H9 (cell line): ENCODE measurements around the gene G3BP1. TPM values are rescaled to one million over a fixed set of nuclear protein-coding genes. Genes with fewer than 3 reads are reported as not detected.

ENCODE experiments used
- DNase-seq: peaks from one replicate; pipeline ENCODE4 v3.0.0-alpha.2; 2017
- H2AFZ ChIP-seq: one replicate; pipeline ENCODE4 v1.6.1; 2013; ENCODE audit warnings: mild to moderate bottlenecking, low read length, control low read depth, moderate library complexity
- H2AK5ac ChIP-seq: 2 replicates; pipeline ENCODE4 v1.6.1; 2013; ENCODE audit warnings: low read length, control low read depth, mixed read lengths; ENCODE audit not compliant: insufficient read length
- H2BK120ac ChIP-seq: one replicate; pipeline ENCODE4 v1.6.1; 2013; ENCODE audit warnings: low read depth, mild to moderate bottlenecking, low read length, control low read depth, inconsistent platforms; ENCODE audit not compliant: poor library complexity, severe bottlenecking
- H2BK12ac ChIP-seq: 2 replicates; pipeline ENCODE4 v1.6.1; 2013; ENCODE audit warnings: low read length, control low read depth, mixed read lengths, low read depth; ENCODE audit not compliant: insufficient read length
- H2BK15ac ChIP-seq: 2 replicates; pipeline ENCODE4 v1.6.1; 2013; ENCODE audit warnings: low read depth, low read length, control low read depth
- H2BK20ac ChIP-seq: one replicate; pipeline ENCODE4 v1.6.1; 2013; ENCODE audit warnings: low read depth, mild to moderate bottlenecking, low read length, control low read depth, inconsistent platforms; ENCODE audit not compliant: poor library complexity, severe bottlenecking
- H2BK5ac ChIP-seq: 2 replicates; pipeline ENCODE4 v1.6.1; 2013; ENCODE audit warnings: low read length, control low read depth, mixed read lengths; ENCODE audit not compliant: insufficient read length
- H3K14ac ChIP-seq: 2 replicates; pipeline ENCODE4 v1.6.1; 2013; ENCODE audit warnings: low read length, control low read depth; ENCODE audit not compliant: insufficient read depth
- H3K18ac ChIP-seq: 2 replicates; pipeline ENCODE4 v1.6.1; 2013; ENCODE audit warnings: low read depth, mild to moderate bottlenecking, mixed read lengths, low read length, control low read depth; ENCODE audit not compliant: insufficient read length
- H3K23ac ChIP-seq: 2 replicates; pipeline ENCODE4 v1.6.1; 2013; ENCODE audit warnings: low read length, control low read depth, mixed read lengths, low read depth; ENCODE audit not compliant: insufficient read length
- H3K23me2 ChIP-seq: 2 replicates; pipeline ENCODE4 v1.6.1; 2013; ENCODE audit warnings: low read depth, mild to moderate bottlenecking, mixed read lengths, low read length, control low read depth; ENCODE audit not compliant: insufficient read length, poor library complexity, severe bottlenecking
- H3K27ac ChIP-seq: 2 replicates; pipeline ENCODE4 v1.5.1; 2013; ENCODE audit warnings: low read length, control low read depth, mixed read lengths, low read depth; ENCODE audit not compliant: insufficient read length
- H3K27me3 ChIP-seq: 2 replicates; pipeline ENCODE4 v1.6.1; 2013; ENCODE audit warnings: low read length, control low read depth, inconsistent platforms; ENCODE audit not compliant: insufficient read depth
- H3K4ac ChIP-seq: 2 replicates; pipeline ENCODE4 v1.6.1; 2013; ENCODE audit warnings: low read depth, mild to moderate bottlenecking, control low read depth, inconsistent platforms, low read length, moderate library complexity
- H3K4me1 ChIP-seq: 2 replicates; pipeline ENCODE4 v1.6.1; 2013; ENCODE audit warnings: low read length, control low read depth, inconsistent platforms; ENCODE audit not compliant: insufficient read depth
- H3K4me2 ChIP-seq: 2 replicates; pipeline ENCODE4 v1.6.1; 2013; ENCODE audit warnings: low read length, control low read depth, mixed read lengths; ENCODE audit not compliant: insufficient read length, insufficient read depth
- H3K56ac ChIP-seq: 2 replicates; pipeline ENCODE4 v1.6.1; 2013; ENCODE audit warnings: low read depth, mild to moderate bottlenecking, mixed read lengths, low read length, control low read depth; ENCODE audit not compliant: insufficient read length
- H3K79me1 ChIP-seq: 2 replicates; pipeline ENCODE4 v1.6.1; 2013; ENCODE audit warnings: low read depth, mild to moderate bottlenecking, moderate library complexity, low read length, control low read depth, inconsistent platforms; ENCODE audit not compliant: insufficient read depth, poor library complexity, severe bottlenecking
- H3K79me2 ChIP-seq: 2 replicates; pipeline ENCODE4 v1.6.1; 2013; ENCODE audit warnings: low read length, control low read depth, inconsistent platforms; ENCODE audit not compliant: insufficient read depth
- H3K9ac ChIP-seq: 2 replicates; pipeline ENCODE4 v1.6.1; 2013; ENCODE audit warnings: low read length, control low read depth, mixed read lengths; ENCODE audit not compliant: insufficient read length; ENCODE audit errors: extremely low read depth
- H3K9me3 ChIP-seq: one replicate; pipeline ENCODE4 v1.6.1; 2013; ENCODE audit warnings: low read depth, low read length, inconsistent platforms; ENCODE audit not compliant: control insufficient read depth
- H3T11ph ChIP-seq: one replicate; pipeline ENCODE4 v1.6.1; 2013; ENCODE audit warnings: mild to moderate bottlenecking, low read length, control low read depth, inconsistent platforms
- H4K20me1 ChIP-seq: one replicate; pipeline ENCODE4 v1.6.1; 2013; ENCODE audit not compliant: control insufficient read depth, insufficient read length, insufficient read depth
- H4K5ac ChIP-seq: 2 replicates; pipeline ENCODE4 v1.6.1; 2013; ENCODE audit warnings: low read depth, mild to moderate bottlenecking, mixed read lengths, low read length, control low read depth; ENCODE audit not compliant: insufficient read length
- H4K8ac ChIP-seq: replicated peaks from 2 replicates; pipeline ENCODE4 v1.6.1; 2013; ENCODE audit warnings: low read length, control low read depth, mixed read lengths, low read depth; ENCODE audit not compliant: insufficient read length
- H4K91ac ChIP-seq: 2 replicates; pipeline ENCODE4 v1.6.1; 2013; ENCODE audit warnings: low read depth, mild to moderate bottlenecking, moderate library complexity, mixed read lengths, low read length, control low read depth; ENCODE audit not compliant: insufficient read length
- H3K27ac Mint-ChIP-seq, 3 experiments: 2 replicates in 2 of 3; 3 replicates in 1 of 3; pipeline ENCODE4 v1.8.0; 2020 to 2021; ENCODE audit warnings: mixed read lengths in 3 of 3, mild to moderate bottlenecking in 1 of 3, moderate library complexity in 1 of 3
- H3K27me3 Mint-ChIP-seq: 2 replicates; pipeline ENCODE4 v1.8.0; 2021; ENCODE audit warnings: low read depth, mild to moderate bottlenecking, moderate library complexity, mixed read lengths
- H3K36me3 Mint-ChIP-seq, 3 experiments: 2 replicates in 2 of 3; 3 replicates in 1 of 3; pipeline ENCODE4 v1.8.0; 2020 to 2021; ENCODE audit warnings: low read depth in 3 of 3, mixed read lengths in 3 of 3; ENCODE audit not compliant: insufficient read depth in 1 of 3
- H3K4me1 Mint-ChIP-seq, 2 experiments: 2 replicates each; pipeline ENCODE4 v1.8.0; 2020; ENCODE audit warnings: mixed read lengths in 2 of 2
- H3K4me3 Mint-ChIP-seq, 2 experiments: 2 replicates in 1 of 2; 3 replicates in 1 of 2; pipeline ENCODE4 v1.8.0; 2020 to 2021; ENCODE audit warnings: mild to moderate bottlenecking in 2 of 2, mixed read lengths in 2 of 2, moderate library complexity in 1 of 2
- H3K9me3 Mint-ChIP-seq, 2 experiments: 2 replicates in 1 of 2; 3 replicates in 1 of 2; pipeline ENCODE4 v1.8.0; 2020; ENCODE audit warnings: mild to moderate bottlenecking in 2 of 2, mixed read lengths in 2 of 2, moderate library complexity in 1 of 2
- WGBS: extraction: QIAGEN DNeasy Blood & Tissue Kit; methylation state at CpG from one replicate; pipeline ENCODE4 v1.1.7; 2013; ENCODE audit warnings: missing lambda C conversion rate, low lambda C conversion rate, mixed read lengths; ENCODE audit not compliant: insufficient read length; ENCODE audit errors: extremely low coverage; 5-methylcytosine and 5-hydroxymethylcytosine counted together
- total RNA-seq: library from RNA; stranded (reverse); gene quantifications from 2 replicates; pipeline ENCODE4 v1.2.1, GENCODE V29; 2021
- TF ChIP-seq, protein P1 (sequence below): fragments of 200-600 bp; sonication (generic); conservative IDR thresholded peaks from 3 replicates; pipeline ENCODE4 v1.8.0; 2021; ENCODE audit warnings: antibody characterized with exemption, mild to moderate bottlenecking

G3BP1 gene
- total RNA-seq, 1 experiment from 2014 or later, result 439 TPM

DNA sequence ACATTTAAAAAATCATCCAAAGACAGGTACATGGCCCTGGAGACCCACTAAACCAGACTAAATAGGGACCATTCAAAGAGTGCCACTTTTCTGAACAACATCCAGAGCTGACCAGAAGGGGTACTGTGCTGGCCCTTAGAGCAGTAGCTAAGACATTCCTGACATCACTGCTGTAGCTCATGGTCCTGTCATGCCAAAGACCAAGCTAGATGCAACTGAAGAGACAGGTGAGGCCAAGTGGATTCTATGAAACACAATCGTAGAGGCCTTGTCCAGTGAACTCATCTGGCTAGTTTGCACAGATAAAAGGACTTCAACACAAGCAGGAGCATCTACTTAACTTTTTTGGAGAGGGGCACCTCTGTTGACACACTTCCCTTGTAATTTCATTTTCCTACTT is 43.3 kb downstream of the G3BP1 start:
- H2BK12ac ChIP-seq, result no peak overlapping the region
- no peak overlapping the region for H3T11ph ChIP-seq
- H3K4me2 ChIP-seq, result no peak overlapping the region
- no peak overlapping the region for H2AFZ ChIP-seq
- no peak for DNase-seq
- Mint-ChIP-seq H3K9me3 (no peaks in the 10 kb centered on the region), H3K27ac (no peak overlapping the region), H3K4me1 (peaks cover 4 to 12% of the 10 kb centered on the region in 2 experiments; a peak in 2 of 4 replicates), H3K27me3 (no peaks in the 10 kb centered on the region), H3K36me3 (peaks cover 19 to 48% (median 27%) of the 10 kb centered on the region in 3 experiments; a peak in 6 of 7 replicates), H3K4me3 (no peak overlapping the region)
- TF ChIP-seq, protein P1, sequence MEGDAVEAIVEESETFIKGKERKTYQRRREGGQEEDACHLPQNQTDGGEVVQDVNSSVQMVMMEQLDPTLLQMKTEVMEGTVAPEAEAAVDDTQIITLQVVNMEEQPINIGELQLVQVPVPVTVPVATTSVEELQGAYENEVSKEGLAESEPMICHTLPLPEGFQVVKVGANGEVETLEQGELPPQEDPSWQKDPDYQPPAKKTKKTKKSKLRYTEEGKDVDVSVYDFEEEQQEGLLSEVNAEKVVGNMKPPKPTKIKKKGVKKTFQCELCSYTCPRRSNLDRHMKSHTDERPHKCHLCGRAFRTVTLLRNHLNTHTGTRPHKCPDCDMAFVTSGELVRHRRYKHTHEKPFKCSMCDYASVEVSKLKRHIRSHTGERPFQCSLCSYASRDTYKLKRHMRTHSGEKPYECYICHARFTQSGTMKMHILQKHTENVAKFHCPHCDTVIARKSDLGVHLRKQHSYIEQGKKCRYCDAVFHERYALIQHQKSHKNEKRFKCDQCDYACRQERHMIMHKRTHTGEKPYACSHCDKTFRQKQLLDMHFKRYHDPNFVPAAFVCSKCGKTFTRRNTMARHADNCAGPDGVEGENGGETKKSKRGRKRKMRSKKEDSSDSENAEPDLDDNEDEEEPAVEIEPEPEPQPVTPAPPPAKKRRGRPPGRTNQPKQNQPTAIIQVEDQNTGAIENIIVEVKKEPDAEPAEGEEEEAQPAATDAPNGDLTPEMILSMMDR, result no peak
- no peaks in the 10 kb centered on the region for H3K79me1 ChIP-seq
- no peaks in the 10 kb centered on the region for H3K27me3 ChIP-seq
- WGBS, result no CpG with 5 or more reads among the region's 1 CpG
- no peak overlapping the region for H2BK5ac ChIP-seq
- H2AK5ac ChIP-seq, result no peak overlapping the region
- H4K5ac ChIP-seq, result no peak overlapping the region
- H3K23ac ChIP-seq, result no peak overlapping the region
- no peak overlapping the region for H2BK120ac ChIP-seq
- no peak overlapping the region for H4K8ac ChIP-seq
- H3K18ac ChIP-seq, result no peak overlapping the region
- H3K56ac ChIP-seq, result no peak overlapping the region
- H3K27ac ChIP-seq, result no peak overlapping the region
- no peak overlapping the region for H4K91ac ChIP-seq
- no peaks in the 10 kb centered on the region for H4K20me1 ChIP-seq
- H3K79me2 ChIP-seq, result no peaks in the 10 kb centered on the region
- no peaks in the 10 kb centered on the region for H3K4me1 ChIP-seq
- no peaks in the 10 kb centered on the region for H3K9me3 ChIP-seq
- H2BK20ac ChIP-seq, result no peak overlapping the region
- no peak overlapping the region for H3K9ac ChIP-seq
- H3K23me2 ChIP-seq, result no peaks in the 10 kb centered on the region
- no peak overlapping the region for H2BK15ac ChIP-seq
- no peak overlapping the region for H3K4ac ChIP-seq
- no peak overlapping the region for H3K14ac ChIP-seq
